Activated CD4-positive, alpha-beta T cell treated with anti-CD3 and anti-CD28 coated beads, Interleukin-10, Interleukin-2, amounts not matched to agents 100 ng/mL and 50 ng/mL, durations not matched to agents 16 hours and 8 hours (primary cell): ENCODE results near the gene PIK3R6.

ENCODE experiments used
- DNase-seq: peaks from one replicate; pipeline ENCODE4 v3.0.0-alpha.2; 2020

Gene PIK3R6

DNA sequence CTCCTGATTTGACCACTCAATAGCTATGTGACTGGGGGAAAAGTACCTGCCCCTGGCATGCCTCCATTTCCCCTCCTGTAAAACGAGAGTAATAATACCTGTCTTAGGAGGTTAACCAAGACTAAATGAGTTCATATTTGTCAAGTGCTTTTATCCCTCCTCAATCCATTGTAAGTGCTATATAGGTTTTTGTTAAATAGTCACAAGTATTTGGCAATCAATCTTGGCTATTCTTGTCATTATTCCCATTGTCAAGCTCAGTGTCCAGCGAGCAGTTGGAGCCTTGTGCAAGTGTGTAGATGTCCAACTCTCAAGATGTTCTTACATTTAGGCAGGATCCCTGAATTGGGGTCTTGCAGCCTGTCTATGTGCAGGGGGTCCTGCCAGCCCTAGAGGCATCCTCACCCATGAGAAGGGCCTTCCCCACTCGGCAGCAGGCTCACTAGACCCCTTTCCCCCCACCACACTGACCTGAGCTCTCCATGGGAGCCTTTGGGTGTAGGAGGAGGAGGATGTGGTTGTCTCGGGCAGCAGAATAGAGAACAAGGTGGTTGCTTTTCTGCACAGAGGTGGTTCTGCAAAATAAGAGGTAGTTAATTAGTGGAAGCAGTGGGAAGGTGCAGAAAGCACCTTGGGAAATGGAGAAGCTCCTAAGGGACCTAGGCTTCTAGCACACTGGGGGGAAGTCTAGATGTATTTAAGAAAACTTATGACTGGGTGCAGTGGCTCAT lies 18.0 kb downstream of the PIK3R6 start:
- no peak for DNase-seq

DNA sequence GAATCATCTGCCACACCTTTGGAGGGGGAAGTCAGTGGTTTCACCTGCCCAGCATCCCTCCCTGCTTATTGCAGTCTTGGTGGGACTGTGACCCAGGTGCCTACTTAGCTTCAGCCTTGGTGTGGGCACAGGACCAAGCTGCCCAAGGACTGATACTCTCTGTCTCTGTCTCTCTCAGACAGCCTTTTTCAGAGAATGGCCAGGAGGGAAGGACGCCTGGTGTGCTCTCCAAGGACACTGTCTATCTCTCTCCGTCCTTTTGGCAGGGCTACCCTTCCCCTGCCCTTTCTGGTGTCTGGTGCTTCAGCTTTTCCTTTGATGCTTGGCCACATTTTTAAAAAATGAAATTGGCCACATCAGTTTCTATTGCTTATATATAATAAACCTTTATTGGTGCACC lies 19.6 kb downstream of the PIK3R6 start:
- DNase-seq, result no peak

DNA sequence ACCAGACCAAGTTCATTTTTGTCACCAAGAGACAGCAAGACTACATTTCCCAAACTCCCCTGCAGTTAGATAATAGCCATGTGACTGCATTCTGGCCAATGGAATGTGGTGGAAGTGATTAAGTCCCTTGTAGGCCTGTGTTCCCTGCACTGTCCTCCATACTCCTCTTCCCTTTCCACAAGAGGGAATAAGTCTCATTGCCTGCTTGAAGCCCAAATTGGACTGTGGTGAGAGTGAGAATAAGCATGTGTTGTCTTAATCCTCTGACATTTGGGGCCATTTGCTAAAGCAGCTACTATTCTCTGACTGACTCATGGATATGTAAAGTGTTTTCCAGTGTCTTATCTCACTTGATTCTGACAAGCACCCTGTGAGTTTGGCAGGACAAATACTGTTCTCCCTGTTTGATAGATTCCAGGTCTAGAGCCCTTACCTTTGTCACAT lies 20.7 kb downstream of the PIK3R6 start:
- peak; percentile 28 for DNase-seq

- DNase-seq, result no peak
Measured at GRCh38 chr17:8844229-8845218, 22.9 kb downstream of the PIK3R6 start.

DNA sequence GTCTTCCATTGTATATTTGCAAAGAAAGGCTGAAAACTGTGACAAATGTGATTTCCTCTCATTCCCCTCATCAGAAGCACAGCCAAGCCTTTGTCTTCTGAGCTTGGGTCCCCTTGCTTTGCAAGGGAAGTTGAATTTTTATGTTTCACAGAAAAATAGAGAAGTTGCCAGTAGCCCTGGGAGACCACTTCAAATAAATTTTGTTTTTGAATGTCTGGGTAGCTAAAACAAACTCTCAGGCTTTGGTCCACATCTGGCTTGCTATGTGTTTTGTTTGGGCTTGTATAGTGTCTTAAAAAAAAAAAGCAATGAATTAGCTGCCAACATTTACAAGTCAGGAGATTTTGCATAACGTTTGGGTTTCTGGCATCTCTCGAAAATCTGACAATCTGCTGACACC lies 24.1 kb downstream of the PIK3R6 start:
- no peak for DNase-seq

DNA sequence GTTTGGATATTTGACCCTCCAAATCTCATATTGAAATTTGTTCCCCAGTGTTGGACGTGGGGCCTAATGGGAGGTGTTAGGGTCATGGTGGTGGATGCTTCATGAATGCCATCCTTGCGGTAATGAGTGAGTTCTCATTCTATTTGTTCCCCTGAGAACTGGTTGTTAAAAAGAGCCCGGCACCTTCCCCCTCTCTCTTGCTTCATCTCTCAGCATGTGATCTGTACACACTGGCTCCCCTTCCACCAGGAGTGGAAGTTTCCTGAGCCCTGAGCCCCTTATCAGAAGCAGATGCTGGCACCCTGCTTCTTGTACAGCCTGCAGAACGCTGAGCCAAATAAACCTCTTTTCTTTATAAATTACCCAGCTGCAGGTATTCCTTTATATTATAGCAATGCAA lies 25.6 kb downstream of the PIK3R6 start:
- no peak for DNase-seq

GRCh38 chr17:8839410-8839935 lies 28.0 kb downstream of the PIK3R6 start:
- DNase-seq, result no peak

GRCh38 chr17:8838551-8839095 lies 28.9 kb downstream of the PIK3R6 start:
- no peak for DNase-seq

DNA sequence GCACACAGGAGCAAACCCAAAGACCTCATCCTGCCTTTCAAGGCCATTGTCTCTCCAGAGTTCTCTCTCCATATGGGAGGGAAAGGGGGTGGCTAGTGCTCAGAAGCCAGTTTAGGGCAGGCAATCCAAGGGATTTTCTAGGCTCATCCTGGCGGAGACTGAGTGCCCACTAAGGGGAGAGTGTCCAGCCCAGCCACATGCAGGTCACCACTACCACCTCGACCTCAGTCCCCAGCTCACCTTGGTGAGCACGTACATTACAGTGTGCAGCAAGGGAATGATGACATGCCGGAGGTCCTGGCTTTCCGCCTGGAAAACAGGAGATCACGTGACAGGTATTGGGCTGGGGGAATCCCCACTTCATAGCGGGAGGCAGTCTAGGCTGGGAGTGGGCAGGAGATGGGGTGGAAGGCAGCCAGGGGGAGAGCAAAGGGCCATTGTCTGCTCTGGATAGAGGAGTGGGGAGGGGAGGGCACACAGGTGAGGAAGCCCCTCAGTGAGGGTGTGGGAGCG lies 29.9 kb downstream of the PIK3R6 start:
- DNase-seq, result no peak

- no peak for DNase-seq
Measured at GRCh38 chr17:8836821-8837562, 30.5 kb downstream of the PIK3R6 start.

DNA sequence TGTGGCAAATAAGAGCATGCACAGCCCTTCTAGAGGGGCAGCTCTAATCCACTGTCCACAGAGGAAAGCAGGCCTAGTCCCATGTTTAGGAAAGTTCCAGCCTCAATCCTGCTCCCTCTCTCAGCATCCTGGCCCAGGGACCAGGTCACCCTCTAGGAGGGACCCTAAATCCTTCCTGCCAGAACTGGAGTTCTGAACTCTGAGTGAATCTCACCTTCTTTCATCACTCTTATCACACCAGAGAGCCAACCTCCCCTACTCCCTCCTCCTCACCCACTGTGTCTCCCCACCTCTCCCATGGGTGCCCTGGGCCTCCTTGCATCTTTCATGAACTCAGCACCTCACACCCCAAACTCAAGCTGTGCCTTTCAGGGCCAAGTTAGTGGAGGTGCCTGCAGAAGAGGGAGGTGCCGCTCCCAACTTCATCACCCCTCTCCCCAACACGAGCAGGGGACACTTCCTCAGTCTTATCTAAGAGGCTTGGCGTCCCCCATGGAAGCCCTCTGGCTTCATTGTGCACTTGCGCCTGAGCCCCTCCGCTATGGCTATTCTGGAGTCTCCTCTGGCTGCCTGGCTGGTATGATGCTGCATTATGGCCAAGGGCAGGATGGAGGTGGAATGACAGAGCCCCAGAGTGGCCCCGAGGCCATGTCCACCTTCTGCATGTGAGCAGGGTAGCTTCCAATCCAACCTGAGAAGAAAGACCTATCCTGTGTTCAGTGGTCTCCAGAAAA lies 31.7 kb downstream of the PIK3R6 start:
- DNase-seq, result no peak

GRCh38 chr17:8835106-8835505 lies 32.4 kb downstream of the PIK3R6 start:
- DNase-seq, result no peak

DNA sequence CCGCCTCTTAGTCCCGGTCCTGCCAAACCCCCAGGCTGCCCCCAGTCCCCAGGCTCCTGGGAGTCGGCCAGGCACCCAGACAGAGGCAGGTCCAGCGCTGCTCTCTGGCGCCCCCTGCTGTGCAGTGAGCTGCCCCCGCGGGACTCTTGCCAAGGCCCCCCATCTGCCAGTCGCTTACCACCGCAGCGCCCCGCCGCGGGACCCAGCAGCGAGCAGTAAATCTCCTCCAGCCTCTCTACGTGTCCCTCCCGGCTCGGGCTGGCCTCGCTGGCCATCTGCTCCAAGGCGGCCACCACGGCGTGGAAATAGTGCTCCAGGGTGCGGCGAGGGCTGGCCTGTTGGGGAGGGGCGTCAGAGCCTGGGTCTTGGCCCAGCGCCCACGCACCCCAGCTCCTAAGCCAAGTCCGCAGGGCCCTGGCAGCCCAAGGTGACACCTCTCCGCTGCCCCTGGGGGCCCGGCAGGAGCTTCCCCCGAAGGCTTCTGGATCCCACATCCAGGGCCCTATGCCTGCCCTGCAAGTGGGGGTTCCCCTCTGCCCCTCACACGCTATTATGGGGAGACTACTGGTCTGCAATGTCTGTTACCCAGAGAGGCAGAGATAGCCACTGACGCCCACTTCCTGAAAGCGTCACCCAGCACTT lies 34.6 kb downstream of the PIK3R6 start:
- DNase-seq, result peak; percentile 37

DNA sequence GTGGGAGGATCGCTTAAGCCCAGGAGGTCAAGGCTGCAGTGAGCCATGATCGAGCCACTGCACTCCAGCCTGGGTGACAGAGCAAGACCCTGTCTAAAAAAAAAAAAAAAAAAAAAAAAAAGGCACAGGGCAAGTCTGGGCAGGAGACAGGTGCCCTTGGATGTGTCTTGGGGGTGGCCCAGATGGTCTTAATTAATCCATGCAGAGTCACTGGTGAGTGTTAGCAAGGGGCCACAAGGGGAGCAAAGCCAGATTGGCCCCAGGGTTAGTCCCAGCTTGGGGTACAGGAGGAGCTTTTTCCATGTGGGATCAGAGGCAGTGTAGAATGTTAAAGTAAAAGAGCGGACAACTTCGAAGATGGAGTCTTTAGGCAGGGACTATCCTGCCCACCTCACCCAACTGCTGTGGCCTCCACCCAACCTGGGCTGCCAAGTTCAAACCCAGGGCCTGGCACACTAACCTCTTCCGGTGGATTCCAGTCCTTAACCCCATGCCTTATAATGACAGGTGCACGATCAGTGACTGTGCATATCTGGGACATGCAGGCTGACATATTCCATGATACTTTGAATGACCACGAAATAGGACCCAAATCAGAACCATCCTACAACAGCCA lies 36.1 kb downstream of the PIK3R6 start:
- no peak for DNase-seq

- no peak for DNase-seq
Measured at GRCh38 chr17:8830141-8830540, 37.3 kb downstream of the PIK3R6 start.

- DNase-seq, result no peak
Measured at GRCh38 chr17:8829036-8829941, 38.2 kb downstream of the PIK3R6 start.

DNA sequence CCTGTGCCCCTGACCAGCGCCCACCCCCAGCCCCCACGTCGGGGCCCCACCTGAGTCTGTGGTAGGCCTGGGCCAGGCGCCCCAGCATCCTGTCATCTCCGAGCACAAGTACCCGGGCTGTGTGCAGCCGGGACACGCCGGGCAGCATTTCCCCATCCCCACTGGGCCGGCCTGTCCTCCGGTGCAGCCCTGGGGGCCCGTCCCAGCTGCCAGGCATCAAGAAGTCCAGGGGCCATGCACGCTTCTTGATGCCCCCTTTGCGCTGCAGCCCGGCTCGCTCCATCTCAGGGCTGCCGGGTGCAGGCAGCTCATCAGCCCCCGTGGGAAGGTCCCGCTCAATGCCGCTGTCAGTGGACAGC lies 39.0 kb downstream of the PIK3R6 start:
- no peak for DNase-seq

GRCh38 chr17:8826808-8827435 lies 40.6 kb downstream of the PIK3R6 start:
- no peak for DNase-seq

- no peak for DNase-seq
Measured at GRCh38 chr17:8825802-8826201, 41.7 kb downstream of the PIK3R6 start.
